Stimulated activated CD4-positive, alpha-beta T cell treated with anti-CD3 and anti-CD28 coated beads, Interleukin-12 subunit alpha, Interleukin-12 subunit beta, amount 100 ng/mL, for 48 hours (primary cell): ENCODE measurements around the gene GPATCH4.
"Not testable (repeated sequence)": the region's sequence is repeated elsewhere in the genome, so short reads cannot be mapped to it uniquely, and the experiment has no call there.

Source experiments
- DNase-seq, 3 donors: peaks; one replicate each; pipeline ENCODE4 v3.0.0-alpha.2; 2020; ENCODE audit warnings: low read depth in 2 of 3, low spot score in 1 of 3

Gene GPATCH4

GRCh38 chr1:156581661-156582387 is 19.5 kb downstream of the GPATCH4 start:
- no peak for DNase-seq

GRCh38 chr1:156579472-156579871 is 21.8 kb downstream of the GPATCH4 start, which contains the start of gene TTC24:
TSS of gene TTC24 (plus strand) at chr1:156579723. CDS start at chr1:156581365, 1,642 bp downstream.
- DNase-seq = no peak

- DNase-seq = no peak
Measured at GRCh38 chr1:156578055-156578454, 23.2 kb downstream of the GPATCH4 start.

- DNase-seq = no peak
Measured at GRCh38 chr1:156577550-156577949, 23.7 kb downstream of the GPATCH4 start.

GRCh38 chr1:156574039-156574633 is 27.1 kb downstream of the GPATCH4 start:
- DNase-seq = no peak

- DNase-seq = no peak
Measured at GRCh38 chr1:156572663-156573018, 28.6 kb downstream of the GPATCH4 start.

- peak in 2 of 3 donors; percentile 50 to 73 for DNase-seq
Measured at GRCh38 chr1:156571919-156572662, 29.2 kb downstream of the GPATCH4 start, which contains the start of gene IQGAP3. TSS of gene IQGAP3 (minus strand) at chr1:156572565. CDS start at chr1:156572529, 36 bp downstream.

GRCh38 chr1:156571261-156571852 is 29.9 kb downstream of the GPATCH4 start:
- no peak for DNase-seq

- DNase-seq = no peak
Measured at GRCh38 chr1:156566436-156566835, 34.8 kb downstream of the GPATCH4 start.

- no peak for DNase-seq
Measured at GRCh38 chr1:156565519-156565918, 35.8 kb downstream of the GPATCH4 start.

GRCh38 chr1:156560585-156561163 is 40.6 kb downstream of the GPATCH4 start:
- no peak for DNase-seq

- no peak for DNase-seq
Measured at GRCh38 chr1:156559797-156560385, 41.4 kb downstream of the GPATCH4 start.

- DNase-seq = no peak
Measured at GRCh38 chr1:156559086-156559796, 42.0 kb downstream of the GPATCH4 start.

GRCh38 chr1:156556354-156556753 is 44.9 kb downstream of the GPATCH4 start:
- no peak for DNase-seq

- DNase-seq = no peak
Measured at GRCh38 chr1:156555715-156556114, 45.6 kb downstream of the GPATCH4 start.

GRCh38 chr1:156554971-156555370 is 46.3 kb downstream of the GPATCH4 start:
- no peak for DNase-seq

GRCh38 chr1:156553860-156554485 is 47.3 kb downstream of the GPATCH4 start:
- DNase-seq = no peak

- not testable (repeated sequence) for DNase-seq
Measured at GRCh38 chr1:156552937-156553336, 48.3 kb downstream of the GPATCH4 start.

GRCh38 chr1:156552518-156552917 is 48.8 kb downstream of the GPATCH4 start:
- no peak for DNase-seq

- DNase-seq = no peak
Measured at GRCh38 chr1:156551869-156552268, 49.4 kb downstream of the GPATCH4 start.
